ENCODE results near the gene PFKFB1.

DNA sequence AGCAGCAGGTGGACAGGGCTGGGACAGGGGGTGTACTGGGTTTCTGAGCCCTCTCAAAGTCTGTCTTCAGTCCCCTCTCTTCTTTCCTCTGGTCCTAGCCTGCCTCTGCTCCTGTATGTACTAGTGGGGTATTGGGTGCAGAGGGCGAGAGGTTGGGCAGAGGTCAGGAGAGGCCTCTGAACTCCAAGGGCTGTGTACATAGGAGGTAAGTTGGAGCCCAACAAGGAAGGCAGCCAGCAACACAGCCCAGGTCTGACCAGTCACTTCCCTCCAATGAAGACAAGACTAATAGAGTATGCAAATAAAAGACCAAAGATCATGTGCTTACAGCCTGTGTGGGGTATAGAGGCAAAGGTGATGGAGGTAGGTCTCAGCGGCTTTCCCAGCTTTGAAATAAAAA is at the start of gene PFKFB1:
- TF ChIP-seq, protein P1, sequence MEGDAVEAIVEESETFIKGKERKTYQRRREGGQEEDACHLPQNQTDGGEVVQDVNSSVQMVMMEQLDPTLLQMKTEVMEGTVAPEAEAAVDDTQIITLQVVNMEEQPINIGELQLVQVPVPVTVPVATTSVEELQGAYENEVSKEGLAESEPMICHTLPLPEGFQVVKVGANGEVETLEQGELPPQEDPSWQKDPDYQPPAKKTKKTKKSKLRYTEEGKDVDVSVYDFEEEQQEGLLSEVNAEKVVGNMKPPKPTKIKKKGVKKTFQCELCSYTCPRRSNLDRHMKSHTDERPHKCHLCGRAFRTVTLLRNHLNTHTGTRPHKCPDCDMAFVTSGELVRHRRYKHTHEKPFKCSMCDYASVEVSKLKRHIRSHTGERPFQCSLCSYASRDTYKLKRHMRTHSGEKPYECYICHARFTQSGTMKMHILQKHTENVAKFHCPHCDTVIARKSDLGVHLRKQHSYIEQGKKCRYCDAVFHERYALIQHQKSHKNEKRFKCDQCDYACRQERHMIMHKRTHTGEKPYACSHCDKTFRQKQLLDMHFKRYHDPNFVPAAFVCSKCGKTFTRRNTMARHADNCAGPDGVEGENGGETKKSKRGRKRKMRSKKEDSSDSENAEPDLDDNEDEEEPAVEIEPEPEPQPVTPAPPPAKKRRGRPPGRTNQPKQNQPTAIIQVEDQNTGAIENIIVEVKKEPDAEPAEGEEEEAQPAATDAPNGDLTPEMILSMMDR (IDR thresholded peaks at IDR 0.05; ENCODE audit: low read depth, low read length) = no peak
- no peak for TF ChIP-seq POLR2A (IDR thresholded peaks at IDR 0.05; ENCODE audit: extremely low read depth, insufficient read length)
- TF ChIP-seq, protein P2, sequence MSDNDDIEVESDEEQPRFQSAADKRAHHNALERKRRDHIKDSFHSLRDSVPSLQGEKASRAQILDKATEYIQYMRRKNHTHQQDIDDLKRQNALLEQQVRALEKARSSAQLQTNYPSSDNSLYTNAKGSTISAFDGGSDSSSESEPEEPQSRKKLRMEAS (IDR thresholded peaks at IDR 0.05; ENCODE audit: low read depth, low read length) = no peak

Data from NB4 (cell line).